ENCODE data around the gene GMEB1.
"Not testable (repeated sequence)": the region's sequence is repeated elsewhere in the genome, so short reads cannot be mapped to it uniquely, and the experiment has no call there.

GMEB1 gene

GRCh38 chr1:28668191-28668955, at the start of gene GMEB1:
Gene GMEB1, plus strand, starts transcription at chr1:28668784. Its CDS starts 14,829 bp downstream, at chr1:28683613.
- no peak for DNase-seq (ENCODE audit: low read depth)

GRCh38 chr1:28631713-28632112, 36.9 kb upstream of the GMEB1 start:
- no peak for DNase-seq (ENCODE audit: low read depth)

GRCh38 chr1:28632560-28632959, 36.0 kb upstream of the GMEB1 start:
- no peak for DNase-seq (ENCODE audit: low read depth)

- no peak for DNase-seq (ENCODE audit: low read depth)
Measured at GRCh38 chr1:28640766-28641165, 27.8 kb upstream of the GMEB1 start.

- no peak for DNase-seq (ENCODE audit: low read depth)
Measured at GRCh38 chr1:28642056-28642846, 26.3 kb upstream of the GMEB1 start.

- peak; percentile 93 for DNase-seq (ENCODE audit: low read depth)
Measured at GRCh38 chr1:28642847-28643635, 25.5 kb upstream of the GMEB1 start, which contains the start of gene TAF12. Gene TAF12, minus strand, starts transcription at chr1:28643067. Its CDS starts 20,986 bp downstream, at chr1:28622081.

- DNase-seq (ENCODE audit: low read depth), result no peak
Measured at GRCh38 chr1:28644494-28644893, 24.1 kb upstream of the GMEB1 start.

GRCh38 chr1:28645406-28645805, 23.2 kb upstream of the GMEB1 start:
- not testable (repeated sequence) for DNase-seq (ENCODE audit: low read depth)

- DNase-seq (ENCODE audit: low read depth), result no peak
Measured at GRCh38 chr1:28646040-28646439, 22.5 kb upstream of the GMEB1 start.

- DNase-seq (ENCODE audit: low read depth), result no peak
Measured at GRCh38 chr1:28648008-28648473, 20.5 kb upstream of the GMEB1 start.

- peak; percentile 99 for DNase-seq (ENCODE audit: low read depth)
Measured at GRCh38 chr1:28648474-28649198, 19.9 kb upstream of the GMEB1 start, which contains the start of gene RNU11. Gene RNU11, plus strand, starts transcription at chr1:28648600.

- not testable (repeated sequence) for DNase-seq (ENCODE audit: low read depth)
Measured at GRCh38 chr1:28653063-28653462, 15.5 kb upstream of the GMEB1 start.

- DNase-seq (ENCODE audit: low read depth), result not testable (repeated sequence)
Measured at GRCh38 chr1:28653870-28654269, 14.7 kb upstream of the GMEB1 start.

- not testable (repeated sequence) for DNase-seq (ENCODE audit: low read depth)
Measured at GRCh38 chr1:28655448-28656311, 12.9 kb upstream of the GMEB1 start.

- no peak for DNase-seq (ENCODE audit: low read depth)
Measured at GRCh38 chr1:28656335-28656734, 12.2 kb upstream of the GMEB1 start.

GRCh38 chr1:28663871-28664470, 4.6 kb upstream of the GMEB1 start:
- DNase-seq (ENCODE audit: low read depth), result no peak

GRCh38 chr1:28666806-28667205, 1.8 kb upstream of the GMEB1 start:
- DNase-seq (ENCODE audit: low read depth), result no peak

GRCh38 chr1:28668956-28669723, 556 bp downstream of the GMEB1 start:
- DNase-seq (ENCODE audit: low read depth), result no peak

GRCh38 chr1:28671254-28671780, 2.7 kb downstream of the GMEB1 start:
- no peak for DNase-seq (ENCODE audit: low read depth)
